Small intestine (tissue), 7 donors: ENCODE results near the gene FAM210A. TPM values are rescaled to one million over a fixed set of nuclear protein-coding genes. Genes with fewer than 3 reads are reported as not detected.

Experiments
- DNase-seq, 2 donors: peaks; one replicate each; pipeline versions ENCODE4 v3.0.0 to v3.0.0-alpha.2; 2013
- FAIRE-seq: peaks from 2 replicates; lab custom pipeline; 2012; peaks lifted over from hg19 to GRCh38; lab: Jason Lieb, UNC
- H3K27ac ChIP-seq, 3 donors: one replicate each; pipeline ENCODE4 v1.5.1; 2013; ENCODE audit warnings: low read length in 2 of 3, mild to moderate bottlenecking in 2 of 3, control low read depth in 1 of 3, inconsistent platforms in 1 of 3, low read depth in 1 of 3, moderate library complexity in 1 of 3
- H3K27me3 ChIP-seq, 3 donors: one replicate each; pipeline ENCODE4 v1.6.1; 2013; ENCODE audit warnings: low read length in 3 of 3, inconsistent platforms in 1 of 3; ENCODE audit not compliant: control insufficient read depth in 3 of 3, insufficient read depth in 3 of 3
- H3K36me3 ChIP-seq, 3 donors: one replicate each; pipeline ENCODE4 v1.6.1; 2013; ENCODE audit warnings: low read length in 3 of 3, inconsistent platforms in 1 of 3, low read depth in 1 of 3, mild to moderate bottlenecking in 1 of 3, moderate library complexity in 1 of 3; ENCODE audit not compliant: control insufficient read depth in 3 of 3, insufficient read depth in 2 of 3
- H3K4me1 ChIP-seq, 3 donors: one replicate each; pipeline ENCODE4 v1.6.1; 2013; ENCODE audit warnings: low read length in 2 of 3, inconsistent platforms in 1 of 3, low read depth in 1 of 3, mild to moderate bottlenecking in 1 of 3, moderate library complexity in 1 of 3; ENCODE audit not compliant: control insufficient read depth in 3 of 3, insufficient read depth in 2 of 3
- H3K4me3 ChIP-seq, 3 donors: one replicate each; pipeline ENCODE4 v1.5.1; 2013; ENCODE audit warnings: low read length in 3 of 3, control low read depth in 1 of 3, inconsistent platforms in 1 of 3, low read depth in 1 of 3, mild to moderate bottlenecking in 1 of 3, moderate library complexity in 1 of 3
- H3K9me3 ChIP-seq, 2 donors: one replicate each; pipeline ENCODE4 v1.6.1; 2013; ENCODE audit warnings: low read depth in 1 of 2, low read length in 1 of 2; ENCODE audit not compliant: control insufficient read depth in 2 of 2, insufficient read depth in 1 of 2
- WGBS, 3 donors: extraction: QIAGEN DNeasy Blood & Tissue Kit; methylation state at CpG; one replicate each; pipeline ENCODE4 v1.1.7; 2013; 5-methylcytosine and 5-hydroxymethylcytosine counted together
- polyA plus RNA-seq, 4 donors: library from polyadenylated mRNA; stranded (reverse) in 3 of 4; unstranded in 1 of 4; fragments of 200-250 nt in 3 of 4; fragments of 120-200 nt in 1 of 4; gene quantifications; one replicate each; pipeline versions ENCODE4 v1.2.1 to v1.2.3, GENCODE V29; 2013
- donor health status: healthy with polysubstance abuse.
- donor health status: control.
- donor health status: control.
- donor health status: Bipolar disorder and iron deficiency.
- donor health status: healthy.

The FAM210A gene
- polyA plus RNA-seq, 4 donors: 4.3 to 18.1 (median 7.5) TPM

GRCh38 chr18:13621886-13622619 is 104.3 kb downstream of the FAM210A start:
- no peaks in the 10 kb centered on the region for H3K27me3 ChIP-seq
- no peak overlapping the region for H3K4me3 ChIP-seq
- H3K36me3 ChIP-seq: peaks cover 0 to 4% (median 0%) of the 10 kb centered on the region in 3 donors
- no peak for DNase-seq
- H3K9me3 ChIP-seq: no peaks in the 10 kb centered on the region
- WGBS, 3 donors: 92 to 95% (median 93%) methylated on average over 18 to 19 of the region's 19 CpGs
- no peak overlapping the region for H3K27ac ChIP-seq
- FAIRE-seq: no peak
- no peaks in the 10 kb centered on the region for H3K4me1 ChIP-seq

DNA sequence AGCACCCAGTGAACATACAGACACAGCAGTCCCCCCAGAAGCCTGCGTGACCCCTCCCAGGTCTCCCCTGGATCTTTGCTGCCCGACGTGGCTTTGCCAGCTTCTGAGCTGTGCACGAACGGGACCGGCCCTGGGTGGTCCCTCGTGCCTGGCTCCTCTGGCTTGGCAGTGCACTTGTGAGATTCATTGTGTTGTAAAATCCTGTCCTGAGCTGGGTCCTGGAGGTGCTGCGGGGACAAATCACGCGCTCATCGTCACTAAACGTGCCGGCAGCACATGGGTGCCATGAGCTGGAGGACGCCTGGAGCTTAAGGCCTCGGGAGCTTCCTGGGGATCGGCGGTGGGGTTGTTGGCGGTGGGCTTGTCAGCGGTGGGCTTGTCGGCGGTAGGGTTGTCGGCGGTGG is 104.9 kb downstream of the FAM210A start:
- Histone ChIP-seq H3K4me1 (no peaks in the 10 kb centered on the region), H3K27ac (no peak overlapping the region)

GRCh38 chr18:13620818-13621445 is 105.4 kb downstream of the FAM210A start:
- no peak for DNase-seq
- Histone ChIP-seq H3K27me3 (no peaks in the 10 kb centered on the region), H3K4me1 (no peaks in the 10 kb centered on the region), H3K4me3 (no peak overlapping the region), H3K36me3 (peaks cover 0 to 4% (median 0%) of the 10 kb centered on the region in 3 donors), H3K9me3 (no peaks in the 10 kb centered on the region), H3K27ac (no peak overlapping the region)
- WGBS, 3 donors: 93 to 97% (median 94%) methylated on average over 29 of the region's 29 CpGs
- FAIRE-seq: no peak

More for the DNA sequence above, 104.9 kb downstream of the FAM210A start:
- Histone ChIP-seq H3K36me3 (peaks cover 0 to 4% (median 0%) of the 10 kb centered on the region in 3 donors), H3K27me3 (no peaks in the 10 kb centered on the region), H3K9me3 (no peaks in the 10 kb centered on the region), H3K4me3 (no peak overlapping the region)
- FAIRE-seq (no peak), DNase-seq (no peak)
- WGBS, 3 donors: 96 to 98% (median 97%) methylated on average over 21 to 23 of the region's 23 CpGs

DNA sequence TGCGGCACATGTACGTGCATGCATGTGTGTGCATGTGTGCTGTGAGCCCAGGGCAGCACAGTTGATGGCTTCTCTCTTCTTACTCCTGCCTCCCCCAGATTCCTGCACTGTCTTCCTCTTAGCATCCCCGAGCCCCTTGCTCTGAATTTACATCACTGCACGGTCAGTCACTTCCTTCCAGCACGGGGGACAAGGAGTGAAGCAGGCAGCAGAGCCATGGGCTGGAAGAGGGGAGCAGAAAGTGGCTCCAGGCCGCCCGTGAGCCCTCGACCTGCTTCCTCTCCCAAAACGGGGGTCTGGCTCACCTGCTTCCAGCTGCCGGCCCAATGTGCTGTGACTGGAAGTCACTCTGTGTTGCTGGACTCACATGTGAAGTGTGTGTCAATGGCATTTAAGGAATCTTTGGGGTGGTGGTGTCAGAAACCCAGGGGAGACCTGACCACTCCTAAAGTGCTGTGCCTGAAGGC is 106.1 kb downstream of the FAM210A start:
- H3K27me3 ChIP-seq: no peaks in the 10 kb centered on the region
- H3K4me3 ChIP-seq: no peak overlapping the region
- 93 to 98% (median 94%) methylated on average over 10 of the region's 10 CpGs for WGBS, 3 donors
- DNase-seq: no peak
- no peak for FAIRE-seq
- no peaks in the 10 kb centered on the region for H3K9me3 ChIP-seq
- H3K4me1 ChIP-seq: no peaks in the 10 kb centered on the region
- H3K36me3 ChIP-seq: peaks cover 0 to 4% (median 0%) of the 10 kb centered on the region in 3 donors
- H3K27ac ChIP-seq: no peak overlapping the region

DNA sequence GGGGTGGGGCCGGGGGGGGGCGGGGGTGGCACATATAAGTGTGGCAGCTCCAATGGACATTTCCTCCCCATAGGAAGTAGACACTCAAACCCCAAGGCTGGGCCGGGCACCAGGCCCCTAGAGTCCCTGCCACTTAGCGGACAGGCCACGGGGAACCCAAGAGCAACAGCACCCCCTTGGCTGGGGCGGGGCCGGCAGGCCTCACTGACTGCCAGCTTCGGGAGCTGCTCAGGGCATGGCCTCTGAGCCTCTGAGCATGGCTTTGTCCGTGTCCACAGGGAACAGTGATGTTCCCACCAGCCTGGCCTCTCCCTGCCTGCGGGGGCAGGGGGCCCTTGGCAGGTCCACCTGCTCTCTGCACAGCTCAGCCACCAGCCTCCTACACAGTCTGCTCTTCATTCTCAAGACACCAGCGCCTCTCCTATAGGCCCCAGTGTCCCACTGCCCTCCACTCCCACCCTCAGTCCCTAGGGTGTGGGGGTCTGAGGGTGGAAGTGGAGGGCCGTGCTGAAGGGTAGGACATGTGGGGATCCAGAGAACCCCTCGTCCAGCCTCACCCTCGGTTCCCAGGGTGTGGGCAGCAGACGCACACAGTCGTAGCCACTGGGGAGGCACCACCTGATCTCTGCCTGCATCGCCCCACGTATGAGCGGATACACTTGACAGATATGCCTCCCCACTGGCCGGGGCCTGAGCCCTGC is 106.7 kb downstream of the FAM210A start:
- FAIRE-seq (no peak), DNase-seq (no peak)
- no peak overlapping the region for H3K27ac ChIP-seq
- H3K36me3 ChIP-seq: peaks cover 0 to 4% (median 0%) of the 10 kb centered on the region in 3 donors
- no peaks in the 10 kb centered on the region for H3K27me3 ChIP-seq
- no peaks in the 10 kb centered on the region for H3K4me1 ChIP-seq
- no peaks in the 10 kb centered on the region for H3K9me3 ChIP-seq
- no peak overlapping the region for H3K4me3 ChIP-seq
- 92 to 96% (median 93%) methylated on average over 20 of the region's 20 CpGs for WGBS, 3 donors

GRCh38 chr18:13618760-13619438 is 107.5 kb downstream of the FAM210A start:
- Histone ChIP-seq H3K4me1 (no peaks in the 10 kb centered on the region), H3K27ac (no peak overlapping the region), H3K27me3 (peaks cover 0 to 2% (median 0%) of the 10 kb centered on the region in 3 donors), H3K4me3 (no peak overlapping the region), H3K36me3 (peaks cover 0 to 4% (median 0%) of the 10 kb centered on the region in 3 donors), H3K9me3 (no peaks in the 10 kb centered on the region)
- FAIRE-seq (no peak), DNase-seq (no peak)
- 88 to 90% (median 89%) methylated on average over 13 of the region's 13 CpGs for WGBS, 3 donors

DNA sequence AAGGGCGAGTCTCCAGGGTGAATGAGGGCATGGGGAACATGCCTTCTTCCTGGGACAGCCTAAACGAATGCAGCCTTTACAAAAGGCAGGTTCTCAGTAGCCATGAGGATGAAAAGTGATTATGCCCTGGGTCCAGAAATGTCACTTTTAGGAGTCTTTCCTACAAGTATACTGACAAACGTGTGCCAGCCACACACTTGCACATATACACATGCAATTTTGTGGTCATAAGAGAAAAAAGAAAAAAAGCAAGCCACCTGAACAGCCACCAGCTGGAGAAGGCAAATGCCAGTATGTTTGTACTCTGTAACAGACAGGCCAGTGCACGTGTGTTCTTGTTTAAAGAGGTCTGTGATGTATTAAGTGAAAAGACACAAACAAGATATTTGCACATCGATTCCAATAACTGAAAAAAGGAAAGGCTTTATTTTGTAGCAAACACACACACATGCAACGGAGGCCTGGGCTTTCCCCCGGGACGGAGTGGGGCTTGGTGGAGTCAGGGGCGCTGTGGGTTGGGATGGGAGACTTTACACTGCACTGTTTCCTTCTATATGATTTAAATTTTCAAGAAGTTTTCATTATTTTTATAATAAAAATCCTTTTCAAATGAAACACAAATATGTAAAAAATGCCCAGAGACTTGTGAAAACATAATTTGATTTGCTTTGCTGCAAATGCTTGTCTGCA is 108.4 kb downstream of the FAM210A start:
- Histone ChIP-seq H3K4me3 (no peak overlapping the region), H3K36me3 (peaks cover 0 to 4% (median 0%) of the 10 kb centered on the region in 3 donors), H3K9me3 (no peaks in the 10 kb centered on the region), H3K4me1 (no peaks in the 10 kb centered on the region), H3K27me3 (peaks cover 0 to 6% (median 0%) of the 10 kb centered on the region in 3 donors), H3K27ac (no peak overlapping the region)
- WGBS, 3 donors: 80 to 84% (median 83%) methylated on average over 9 of the region's 9 CpGs
- no peak for FAIRE-seq
- DNase-seq: no peak
